Erythroblast (primary cell): ENCODE results near the gene SRGAP3.

Source experiments
- GATA1 ChIP-seq: IDR thresholded peaks from 2 replicates; pipeline ENCODE4 v1.6.1; 2011; ENCODE audit warnings: low read depth, mild to moderate bottlenecking, control low read depth, low read length, moderate library complexity
- POLR2A ChIP-seq: IDR thresholded peaks from 2 replicates; pipeline ENCODE4 v1.6.1; 2011; ENCODE audit warnings: mild to moderate bottlenecking, low read length

DNA sequence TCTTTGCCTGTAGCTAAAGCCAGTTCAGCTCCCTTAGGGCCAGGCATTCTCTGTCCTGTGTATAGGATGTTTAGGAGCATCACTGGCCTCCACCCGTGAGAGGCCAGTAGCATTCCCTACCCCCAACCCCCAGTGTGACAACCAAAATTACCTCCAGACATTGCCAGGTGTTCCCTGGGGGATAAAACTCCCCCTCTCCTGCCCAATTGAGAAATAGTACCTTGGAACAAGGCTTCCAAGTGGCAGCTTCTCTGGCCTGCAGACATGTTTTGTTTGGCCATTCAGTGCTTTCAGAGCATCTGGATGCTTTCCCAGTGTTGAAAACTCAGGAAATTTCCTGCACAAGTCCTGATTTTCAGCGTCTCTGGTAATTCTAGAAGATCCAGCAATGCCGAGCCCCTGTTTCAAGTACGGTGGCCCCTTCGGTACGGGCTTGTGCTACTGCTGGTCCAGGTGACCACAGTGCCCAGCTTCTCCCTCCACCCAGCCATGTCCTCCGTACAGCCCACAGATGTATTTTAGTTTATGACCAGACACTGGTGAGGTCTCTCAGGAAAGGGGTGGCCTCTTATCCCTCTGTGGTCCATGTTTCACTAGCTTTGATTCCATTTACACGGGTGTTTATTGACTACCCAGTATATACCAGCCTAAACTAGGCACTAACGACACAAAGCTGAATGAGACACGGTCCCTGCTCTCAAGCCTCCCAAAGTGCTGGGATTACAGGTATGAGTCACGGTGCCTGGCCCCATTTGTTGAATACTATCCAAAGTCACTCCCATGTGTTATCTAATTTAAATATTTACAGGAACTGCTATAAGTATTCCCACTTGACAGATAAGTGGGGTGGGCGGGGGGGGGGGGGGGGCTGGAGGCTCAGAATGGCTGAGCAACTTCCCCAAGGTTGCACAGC, 160.7 kb downstream of the SRGAP3 start:
- TF ChIP-seq POLR2A: no peak
- no peak for TF ChIP-seq GATA1
